ENCODE results near the gene HUWE1.

DNA sequence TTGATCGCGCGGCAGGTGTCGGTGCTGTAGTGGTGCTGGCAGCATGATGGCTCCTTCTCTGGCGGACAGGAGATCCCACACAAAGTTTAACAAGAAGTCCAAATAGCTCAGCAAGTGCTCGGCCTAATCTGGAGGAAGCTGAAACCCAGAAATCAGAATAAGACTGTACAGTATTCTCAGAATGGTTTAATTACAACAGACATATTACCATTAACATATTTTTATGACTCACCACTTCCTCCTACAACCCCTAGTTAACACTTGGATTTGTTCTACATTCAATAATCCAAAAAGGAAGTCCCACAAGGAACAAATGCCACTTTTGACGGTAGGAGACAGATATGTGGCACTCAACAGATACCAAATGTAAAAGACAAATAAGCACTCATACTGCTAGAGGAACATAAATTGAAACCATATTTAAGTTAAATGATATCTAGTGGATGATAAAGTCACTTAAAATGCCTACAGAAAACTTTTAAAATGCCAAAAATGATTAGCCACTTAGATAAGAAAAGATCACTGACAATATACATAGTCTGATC is 91.2 kb downstream of the HUWE1 start:
- TF ChIP-seq, protein P1, sequence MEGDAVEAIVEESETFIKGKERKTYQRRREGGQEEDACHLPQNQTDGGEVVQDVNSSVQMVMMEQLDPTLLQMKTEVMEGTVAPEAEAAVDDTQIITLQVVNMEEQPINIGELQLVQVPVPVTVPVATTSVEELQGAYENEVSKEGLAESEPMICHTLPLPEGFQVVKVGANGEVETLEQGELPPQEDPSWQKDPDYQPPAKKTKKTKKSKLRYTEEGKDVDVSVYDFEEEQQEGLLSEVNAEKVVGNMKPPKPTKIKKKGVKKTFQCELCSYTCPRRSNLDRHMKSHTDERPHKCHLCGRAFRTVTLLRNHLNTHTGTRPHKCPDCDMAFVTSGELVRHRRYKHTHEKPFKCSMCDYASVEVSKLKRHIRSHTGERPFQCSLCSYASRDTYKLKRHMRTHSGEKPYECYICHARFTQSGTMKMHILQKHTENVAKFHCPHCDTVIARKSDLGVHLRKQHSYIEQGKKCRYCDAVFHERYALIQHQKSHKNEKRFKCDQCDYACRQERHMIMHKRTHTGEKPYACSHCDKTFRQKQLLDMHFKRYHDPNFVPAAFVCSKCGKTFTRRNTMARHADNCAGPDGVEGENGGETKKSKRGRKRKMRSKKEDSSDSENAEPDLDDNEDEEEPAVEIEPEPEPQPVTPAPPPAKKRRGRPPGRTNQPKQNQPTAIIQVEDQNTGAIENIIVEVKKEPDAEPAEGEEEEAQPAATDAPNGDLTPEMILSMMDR (IDR thresholded peaks at IDR 0.05): no peak
- no peak for TF ChIP-seq POLR2A (IDR thresholded peaks at IDR 0.05)
- no peak for TF ChIP-seq POLR2AphosphoS5 (IDR thresholded peaks at IDR 0.05)
